ENCODE data around the gene NRN1.

DNA sequence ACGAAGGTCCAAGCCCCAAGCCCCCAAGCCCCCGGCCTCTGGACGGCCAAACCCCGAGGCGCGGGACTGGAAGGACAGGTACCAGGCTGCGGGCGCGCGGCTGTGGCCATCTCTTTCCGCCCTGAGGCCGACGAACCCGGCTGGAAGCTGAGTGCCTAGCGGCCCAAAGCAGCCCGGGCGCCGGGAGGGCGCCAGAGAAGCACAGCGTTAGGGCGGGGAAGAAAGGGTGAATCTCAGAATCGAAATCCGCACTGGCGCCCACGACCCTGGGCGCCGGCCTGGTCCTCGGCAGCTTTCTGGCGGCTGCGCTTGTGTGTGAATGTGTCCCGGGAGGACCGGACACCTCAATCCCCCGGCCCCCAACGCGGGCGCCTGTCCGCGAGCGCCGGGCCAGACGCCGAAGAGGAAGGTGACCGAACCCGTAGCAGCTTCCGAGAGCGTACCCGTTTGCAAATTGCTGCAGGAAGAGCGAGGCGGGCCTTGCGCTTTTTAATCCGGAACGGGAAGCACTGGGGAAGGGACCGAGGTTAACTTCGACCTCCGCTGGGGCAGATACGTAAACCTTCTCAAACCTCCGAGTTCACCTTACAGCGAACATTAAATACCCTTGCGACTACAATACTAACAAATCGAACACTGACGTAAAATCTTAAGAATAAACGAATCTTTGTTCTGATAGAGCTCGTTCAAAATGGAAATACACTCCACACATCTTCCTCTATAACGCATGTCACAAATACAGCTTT lies 2.9 kb downstream of the NRN1 start:
- TF ChIP-seq POLR2AphosphoS5 (IDR thresholded peaks at IDR 0.05): peak in 1 of 3 donors; percentile 18
- TF ChIP-seq, protein P1, sequence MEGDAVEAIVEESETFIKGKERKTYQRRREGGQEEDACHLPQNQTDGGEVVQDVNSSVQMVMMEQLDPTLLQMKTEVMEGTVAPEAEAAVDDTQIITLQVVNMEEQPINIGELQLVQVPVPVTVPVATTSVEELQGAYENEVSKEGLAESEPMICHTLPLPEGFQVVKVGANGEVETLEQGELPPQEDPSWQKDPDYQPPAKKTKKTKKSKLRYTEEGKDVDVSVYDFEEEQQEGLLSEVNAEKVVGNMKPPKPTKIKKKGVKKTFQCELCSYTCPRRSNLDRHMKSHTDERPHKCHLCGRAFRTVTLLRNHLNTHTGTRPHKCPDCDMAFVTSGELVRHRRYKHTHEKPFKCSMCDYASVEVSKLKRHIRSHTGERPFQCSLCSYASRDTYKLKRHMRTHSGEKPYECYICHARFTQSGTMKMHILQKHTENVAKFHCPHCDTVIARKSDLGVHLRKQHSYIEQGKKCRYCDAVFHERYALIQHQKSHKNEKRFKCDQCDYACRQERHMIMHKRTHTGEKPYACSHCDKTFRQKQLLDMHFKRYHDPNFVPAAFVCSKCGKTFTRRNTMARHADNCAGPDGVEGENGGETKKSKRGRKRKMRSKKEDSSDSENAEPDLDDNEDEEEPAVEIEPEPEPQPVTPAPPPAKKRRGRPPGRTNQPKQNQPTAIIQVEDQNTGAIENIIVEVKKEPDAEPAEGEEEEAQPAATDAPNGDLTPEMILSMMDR (IDR thresholded peaks at IDR 0.05): no peak
